Stomach (tissue), 4 donors: Measurements from ENCODE around the gene MT1A.

Experiments
- CTCF ChIP-seq, 7 experiments: fragments of 450-650 bp in 4 of 7; fragments of 200-600 bp in 3 of 7; sonication (generic) in 3 of 7; IDR thresholded peaks; one replicate each; pipeline ENCODE4 v1.5.1; 2016 to 2019; ENCODE audit warnings: antibody characterized with exemption in 7 of 7, control low read depth in 2 of 7, mild to moderate bottlenecking in 1 of 7
- POLR2A ChIP-seq, 4 donors: fragments of 450-650 bp; IDR thresholded peaks; one replicate each; pipeline ENCODE4 v1.6.1; 2016; ENCODE audit warnings: antibody characterized with exemption in 4 of 4, control low read depth in 2 of 4, mild to moderate bottlenecking in 1 of 4, moderate library complexity in 1 of 4

GRCh38 chr16:56607675-56608042, 30.8 kb upstream of the MT1A start:
- TF ChIP-seq POLR2A (IDR thresholded peaks at IDR 0.05) (no peak), CTCF (IDR thresholded peaks at IDR 0.05) (no peak)
